Measurements from ENCODE around the gene RBMS1.

The RBMS1 gene

DNA sequence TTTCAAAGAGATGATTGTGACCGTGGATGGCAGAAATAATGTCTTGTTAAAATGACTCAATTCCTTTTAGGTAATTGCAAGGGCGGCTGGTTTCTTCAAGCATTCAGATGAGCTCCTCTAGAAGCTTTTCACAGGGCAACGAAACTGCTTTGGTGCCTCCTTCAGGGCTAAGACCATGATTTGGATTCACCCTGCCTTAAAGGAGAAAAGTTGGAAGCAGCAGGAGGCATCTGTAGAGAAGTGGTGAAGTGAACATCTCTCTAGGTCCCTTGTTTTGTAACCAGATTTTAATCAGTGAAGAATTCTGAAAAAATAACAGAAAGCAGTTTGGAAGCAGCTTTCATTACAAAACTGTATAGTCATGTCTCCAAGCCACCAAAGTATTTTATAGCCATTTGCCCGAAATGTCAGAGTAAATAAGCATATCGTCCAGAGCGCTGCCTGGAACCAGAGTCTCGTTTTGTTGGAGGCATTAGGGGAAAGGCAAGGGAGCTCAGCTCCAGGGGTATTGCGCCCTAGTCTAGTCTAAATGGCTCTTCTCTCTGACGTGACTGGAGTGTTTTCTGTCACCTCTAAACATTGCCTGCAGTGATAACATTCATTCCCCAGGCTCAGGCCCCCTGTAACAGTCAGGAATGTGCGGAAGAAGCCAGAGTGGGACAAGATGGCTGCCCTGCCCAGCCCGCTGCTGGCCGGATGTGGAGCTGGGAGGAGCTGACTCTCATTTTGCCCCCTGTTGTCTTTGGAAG lies 235.7 kb downstream of the RBMS1 start:
- DNase-seq (ENCODE audit: insufficient read length, low spot score): no peak
- TF ChIP-seq POLR2AphosphoS5 (IDR thresholded peaks at IDR 0.05; ENCODE audit: low read depth, low read length) (no peak), POLR2A (IDR thresholded peaks at IDR 0.05; ENCODE audit: low read depth, low read length) (no peak), PAX5 (IDR thresholded peaks at IDR 0.05; ENCODE audit: insufficient read depth, low read length, severe bottlenecking) (no peak), TAF1 (IDR thresholded peaks at IDR 0.05; ENCODE audit: low read depth, low read length) (no peak), POU2F2 (IDR thresholded peaks at IDR 0.05; ENCODE audit: low read depth, low read length) (no peak), SPI1 (IDR thresholded peaks at IDR 0.05; ENCODE audit: low read depth, low read length) (no peak)
- no peak for FAIRE-seq

GRCh38 chr2:160257041-160257742 lies 236.4 kb downstream of the RBMS1 start:
- FAIRE-seq (no peak), DNase-seq (ENCODE audit: insufficient read length, low spot score) (no peak)
- no peak for TF ChIP-seq TAF1 (IDR thresholded peaks at IDR 0.05; ENCODE audit: low read depth, low read length)
- TF ChIP-seq POLR2AphosphoS5 (IDR thresholded peaks at IDR 0.05; ENCODE audit: low read depth, low read length): no peak
- no peak for TF ChIP-seq POU2F2 (IDR thresholded peaks at IDR 0.05; ENCODE audit: low read depth, low read length)
- no peak for TF ChIP-seq PAX5 (IDR thresholded peaks at IDR 0.05; ENCODE audit: insufficient read depth, low read length, severe bottlenecking)
- no peak for TF ChIP-seq SPI1 (IDR thresholded peaks at IDR 0.05; ENCODE audit: low read depth, low read length)
- TF ChIP-seq POLR2A (IDR thresholded peaks at IDR 0.05; ENCODE audit: low read depth, low read length): no peak

- FAIRE-seq (no peak), DNase-seq (ENCODE audit: insufficient read length, low spot score) (no peak)
Observed at GRCh38 chr2:160256507-160256906, 237.1 kb downstream of the RBMS1 start.

DNA sequence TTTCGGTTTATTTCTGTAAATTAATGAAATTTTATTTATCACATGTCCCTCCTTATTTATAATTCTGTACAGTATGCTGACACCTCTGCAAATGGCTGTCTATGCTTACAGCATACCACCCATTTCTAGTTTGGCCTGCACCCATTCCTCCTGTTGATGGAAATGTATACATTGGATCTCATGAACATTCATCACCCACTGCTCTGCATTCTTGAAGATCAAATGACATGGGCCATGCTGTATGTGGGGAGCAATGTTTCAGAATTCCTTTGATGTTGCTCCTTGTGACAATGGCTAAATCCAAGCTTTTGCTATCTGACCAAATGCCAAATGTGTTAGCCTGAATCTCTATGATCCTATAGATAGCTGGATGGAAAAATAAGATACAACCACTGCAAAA lies 238.2 kb downstream of the RBMS1 start:
- no peak for DNase-seq (ENCODE audit: insufficient read length, low spot score)
- no peak for TF ChIP-seq POLR2A (IDR thresholded peaks at IDR 0.05; ENCODE audit: low read depth, low read length)
- TF ChIP-seq SPI1 (IDR thresholded peaks at IDR 0.05; ENCODE audit: low read depth, low read length): no peak
- TF ChIP-seq PAX5 (IDR thresholded peaks at IDR 0.05; ENCODE audit: insufficient read depth, low read length, severe bottlenecking): no peak
- no peak for TF ChIP-seq POLR2AphosphoS5 (IDR thresholded peaks at IDR 0.05; ENCODE audit: low read depth, low read length)
- no peak for TF ChIP-seq TAF1 (IDR thresholded peaks at IDR 0.05; ENCODE audit: low read depth, low read length)
- TF ChIP-seq POU2F2 (IDR thresholded peaks at IDR 0.05; ENCODE audit: low read depth, low read length): no peak
- FAIRE-seq: no peak

More at GRCh38 chr2:160256507-160256906, 237.1 kb downstream of the RBMS1 start:
- TF ChIP-seq TAF1 (IDR thresholded peaks at IDR 0.05; ENCODE audit: low read depth, low read length) (no peak), SPI1 (IDR thresholded peaks at IDR 0.05; ENCODE audit: low read depth, low read length) (no peak), POLR2A (IDR thresholded peaks at IDR 0.05; ENCODE audit: low read depth, low read length) (no peak), POU2F2 (IDR thresholded peaks at IDR 0.05; ENCODE audit: low read depth, low read length) (no peak), PAX5 (IDR thresholded peaks at IDR 0.05; ENCODE audit: insufficient read depth, low read length, severe bottlenecking) (no peak), POLR2AphosphoS5 (IDR thresholded peaks at IDR 0.05; ENCODE audit: low read depth, low read length) (no peak)

DNA sequence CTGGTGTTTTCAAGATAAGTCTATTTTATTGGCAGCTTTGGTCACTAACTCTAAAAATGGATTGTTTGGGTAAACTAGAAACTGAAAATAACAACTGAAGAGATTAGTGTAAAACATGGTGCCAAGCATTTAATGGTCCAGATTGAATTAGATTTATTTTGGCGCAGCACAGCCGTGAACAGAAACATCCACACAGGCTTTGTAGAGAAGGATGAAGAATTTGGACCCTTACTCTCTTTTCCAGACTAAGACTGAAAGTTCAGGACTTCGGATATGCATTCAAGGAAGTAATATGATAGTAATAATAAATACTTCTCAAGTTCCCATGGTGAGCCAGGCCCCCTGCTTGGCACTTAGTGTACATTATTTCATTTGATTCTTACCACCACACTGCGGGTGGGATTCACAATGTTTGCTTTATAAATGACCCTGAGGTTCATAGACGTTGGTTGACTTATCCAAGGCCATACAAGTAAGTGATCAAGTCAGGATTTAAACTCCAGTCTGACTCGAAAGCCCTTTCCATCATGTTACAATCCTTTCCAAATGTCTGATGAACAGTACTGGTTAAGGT lies 239.3 kb downstream of the RBMS1 start:
- FAIRE-seq: no peak
- no peak for DNase-seq (ENCODE audit: insufficient read length, low spot score)
- TF ChIP-seq POLR2A (IDR thresholded peaks at IDR 0.05; ENCODE audit: low read depth, low read length) (no peak), PAX5 (IDR thresholded peaks at IDR 0.05; ENCODE audit: insufficient read depth, low read length, severe bottlenecking) (no peak), SPI1 (IDR thresholded peaks at IDR 0.05; ENCODE audit: low read depth, low read length) (no peak), POU2F2 (IDR thresholded peaks at IDR 0.05; ENCODE audit: low read depth, low read length) (no peak), TAF1 (IDR thresholded peaks at IDR 0.05; ENCODE audit: low read depth, low read length) (no peak), POLR2AphosphoS5 (IDR thresholded peaks at IDR 0.05; ENCODE audit: low read depth, low read length) (no peak)

GRCh38 chr2:160253440-160254188 lies 240.0 kb downstream of the RBMS1 start:
- FAIRE-seq (no peak), DNase-seq (ENCODE audit: insufficient read length, low spot score) (no peak)
- TF ChIP-seq SPI1 (IDR thresholded peaks at IDR 0.05; ENCODE audit: low read depth, low read length): no peak

DNA sequence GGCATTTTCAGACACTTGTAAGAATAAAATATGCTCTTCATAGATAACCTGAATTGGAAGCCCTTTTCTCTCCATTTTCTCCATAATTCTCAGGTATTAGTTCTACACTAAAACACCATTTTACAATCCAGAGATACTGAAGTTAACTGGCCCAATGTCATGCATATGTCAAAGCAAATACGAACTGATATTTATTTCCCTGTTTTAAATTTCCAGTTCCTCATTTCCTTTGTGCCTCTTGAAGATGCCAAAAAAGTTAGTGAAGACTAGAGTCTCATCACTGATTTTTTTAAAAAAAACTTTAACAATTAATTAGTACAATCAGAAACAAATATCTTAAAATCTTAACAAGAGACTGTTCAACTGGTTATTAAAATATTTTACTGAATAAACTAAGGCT lies 240.7 kb downstream of the RBMS1 start:
- no peak for TF ChIP-seq POLR2A (IDR thresholded peaks at IDR 0.05; ENCODE audit: low read depth, low read length)
- TF ChIP-seq POU2F2 (IDR thresholded peaks at IDR 0.05; ENCODE audit: low read depth, low read length): no peak
- no peak for TF ChIP-seq TAF1 (IDR thresholded peaks at IDR 0.05; ENCODE audit: low read depth, low read length)
- no peak for TF ChIP-seq SPI1 (IDR thresholded peaks at IDR 0.05; ENCODE audit: low read depth, low read length)
- TF ChIP-seq PAX5 (IDR thresholded peaks at IDR 0.05; ENCODE audit: insufficient read depth, low read length, severe bottlenecking): no peak
- no peak for TF ChIP-seq POLR2AphosphoS5 (IDR thresholded peaks at IDR 0.05; ENCODE audit: low read depth, low read length)
- DNase-seq (ENCODE audit: insufficient read length, low spot score) (no peak), FAIRE-seq (no peak)

DNA sequence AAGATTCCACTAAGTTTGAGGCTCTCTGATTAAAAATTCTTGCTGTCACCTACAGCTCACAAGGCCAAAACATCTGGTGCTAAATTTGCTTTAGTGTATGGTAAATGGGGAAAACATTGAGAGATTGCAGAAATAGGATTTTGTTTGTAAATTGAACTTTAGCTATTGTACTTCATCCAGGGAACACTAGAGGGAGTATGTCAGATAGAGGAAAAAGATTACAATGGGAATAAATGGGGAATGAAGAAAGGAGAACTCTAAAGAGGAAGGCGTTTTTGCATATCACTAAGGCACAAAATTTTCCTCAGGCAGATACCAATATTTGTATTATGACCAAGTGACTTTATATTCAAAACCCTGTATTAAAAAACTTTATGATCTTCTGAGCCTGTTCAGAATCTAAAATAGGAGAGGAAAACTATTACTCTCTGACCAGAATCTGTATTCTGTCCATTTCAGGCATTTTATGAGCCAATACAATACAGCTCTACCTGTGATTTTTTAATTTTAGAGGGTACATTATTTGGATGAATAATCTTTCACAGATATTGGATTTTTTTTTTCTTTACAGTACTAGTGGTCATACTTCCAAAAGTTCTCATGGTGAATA lies 241.2 kb downstream of the RBMS1 start:
- peak; percentile 31 for FAIRE-seq
- no peak for DNase-seq (ENCODE audit: insufficient read length, low spot score)
- no peak for TF ChIP-seq SPI1 (IDR thresholded peaks at IDR 0.05; ENCODE audit: low read depth, low read length)
- TF ChIP-seq TAF1 (IDR thresholded peaks at IDR 0.05; ENCODE audit: low read depth, low read length): no peak
- no peak for TF ChIP-seq POLR2AphosphoS5 (IDR thresholded peaks at IDR 0.05; ENCODE audit: low read depth, low read length)
- TF ChIP-seq POU2F2 (IDR thresholded peaks at IDR 0.05; ENCODE audit: low read depth, low read length): no peak
- no peak for TF ChIP-seq POLR2A (IDR thresholded peaks at IDR 0.05; ENCODE audit: low read depth, low read length)
- TF ChIP-seq PAX5 (IDR thresholded peaks at IDR 0.05; ENCODE audit: insufficient read depth, low read length, severe bottlenecking): no peak

Data from GM12891 (cell line).